Lower lobe of right lung (tissue), 2 donors: Measurements from ENCODE around the gene BLACAT1. TPM values are rescaled to one million over a fixed set of nuclear protein-coding genes. Genes with fewer than 3 reads are reported as not detected.
"Not testable (repeated sequence)": the region's sequence is repeated elsewhere in the genome, so short reads cannot be mapped to it uniquely, and the experiment has no call there.

Experiments used
- ATAC-seq, 2 donors: fragments of 200-7000 bp; cut with Tn5 transposase; one replicate each; pipeline ENCODE4 v1.9.1; 2020 to 2022; ENCODE audit warnings: mild to moderate bottlenecking in 2 of 2, moderate library complexity in 2 of 2
- DNase-seq: peaks from one replicate; pipeline ENCODE4 v3.0.0-alpha.2; 2020
- H3K27ac ChIP-seq: fragments of 200-600 bp; one replicate; pipeline ENCODE4 v1.8.0; 2022
- H3K27me3 ChIP-seq: fragments of 200-600 bp; one replicate; pipeline ENCODE4 v1.8.0; 2022; ENCODE audit warnings: low read depth
- H3K36me3 ChIP-seq: fragments of 200-600 bp; one replicate; pipeline ENCODE4 v1.8.0; 2022; ENCODE audit warnings: mild to moderate bottlenecking
- H3K4me1 ChIP-seq: fragments of 200-600 bp; one replicate; pipeline ENCODE4 v1.8.0; 2022
- H3K4me3 ChIP-seq: fragments of 200-600 bp; one replicate; pipeline ENCODE4 v1.8.0; 2022; ENCODE audit warnings: mild to moderate bottlenecking
- H3K9me3 ChIP-seq: fragments of 200-600 bp; one replicate; pipeline ENCODE4 v1.8.0; 2022
- intact Hi-C: fragments of 100-400 bp; cut with DNase I; formaldehyde crosslinking; loops from one replicate; pipeline ENCODE4 v1.11.0; 2022
- total RNA-seq: library from RNA; stranded (reverse); fragmentation: NEBNext Ultra II Directional; extraction: Animal tissue kit (Norgen Biotek cat#: 25700); gene quantifications from one replicate; pipeline ENCODE4 v1.2.1, GENCODE V29; 2021
- TF ChIP-seq, protein P1 (sequence below): fragments of 200-600 bp; IDR thresholded peaks from one replicate; pipeline ENCODE4 v1.8.0; 2022; ENCODE audit warnings: antibody characterized with exemption, mild to moderate bottlenecking
- donor health status: DM: no; HTN: yes; CAD: no; lungs with severe emphysema.

Gene BLACAT1
- total RNA-seq, 1 donor from 2014 or later = 1.0 TPM

DNA sequence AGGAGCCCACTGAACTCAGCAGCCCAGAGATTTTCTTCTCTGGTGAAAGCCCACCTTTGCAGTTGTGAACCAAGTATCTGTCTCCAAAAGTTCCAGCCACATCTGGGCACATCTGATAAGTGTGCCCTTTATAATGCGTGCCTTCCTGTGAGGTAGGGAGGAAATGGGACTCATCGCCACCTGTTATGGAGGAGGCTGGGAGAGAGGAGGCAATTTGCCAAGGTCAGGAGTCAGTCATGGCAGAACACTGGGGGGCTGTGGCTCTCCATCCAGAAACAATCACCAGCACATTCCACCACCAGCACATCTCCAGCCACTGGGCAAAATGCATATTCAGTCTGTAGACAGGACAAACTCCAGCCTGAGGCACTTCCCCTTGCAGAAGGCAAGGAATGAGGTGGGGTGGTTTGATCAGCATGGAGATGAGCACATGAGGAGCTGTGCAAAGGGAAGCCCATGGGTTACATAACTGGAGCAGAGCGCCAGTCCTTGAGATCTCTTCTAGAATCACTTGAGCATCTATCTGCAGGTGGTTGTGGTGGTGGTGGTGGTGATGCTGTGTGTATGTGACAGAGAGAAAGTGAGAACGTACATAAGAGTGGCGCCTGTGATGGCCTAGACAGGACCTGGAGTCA, 19.0 kb downstream of the BLACAT1 start:
- TF ChIP-seq, protein P1, sequence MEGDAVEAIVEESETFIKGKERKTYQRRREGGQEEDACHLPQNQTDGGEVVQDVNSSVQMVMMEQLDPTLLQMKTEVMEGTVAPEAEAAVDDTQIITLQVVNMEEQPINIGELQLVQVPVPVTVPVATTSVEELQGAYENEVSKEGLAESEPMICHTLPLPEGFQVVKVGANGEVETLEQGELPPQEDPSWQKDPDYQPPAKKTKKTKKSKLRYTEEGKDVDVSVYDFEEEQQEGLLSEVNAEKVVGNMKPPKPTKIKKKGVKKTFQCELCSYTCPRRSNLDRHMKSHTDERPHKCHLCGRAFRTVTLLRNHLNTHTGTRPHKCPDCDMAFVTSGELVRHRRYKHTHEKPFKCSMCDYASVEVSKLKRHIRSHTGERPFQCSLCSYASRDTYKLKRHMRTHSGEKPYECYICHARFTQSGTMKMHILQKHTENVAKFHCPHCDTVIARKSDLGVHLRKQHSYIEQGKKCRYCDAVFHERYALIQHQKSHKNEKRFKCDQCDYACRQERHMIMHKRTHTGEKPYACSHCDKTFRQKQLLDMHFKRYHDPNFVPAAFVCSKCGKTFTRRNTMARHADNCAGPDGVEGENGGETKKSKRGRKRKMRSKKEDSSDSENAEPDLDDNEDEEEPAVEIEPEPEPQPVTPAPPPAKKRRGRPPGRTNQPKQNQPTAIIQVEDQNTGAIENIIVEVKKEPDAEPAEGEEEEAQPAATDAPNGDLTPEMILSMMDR = no peak
- Histone ChIP-seq H3K27ac (no peak overlapping the region), H3K4me3 (no peak overlapping the region), H3K9me3 (no peaks in the 10 kb centered on the region), H3K36me3 (no peaks in the 10 kb centered on the region), H3K4me1 (peaks cover 40% of the 10 kb centered on the region), H3K27me3 (peaks cover 9% of the 10 kb centered on the region)
- ATAC-seq (no peak), DNase-seq (no peak)
- intact Hi-C loops = no loop called here

DNA sequence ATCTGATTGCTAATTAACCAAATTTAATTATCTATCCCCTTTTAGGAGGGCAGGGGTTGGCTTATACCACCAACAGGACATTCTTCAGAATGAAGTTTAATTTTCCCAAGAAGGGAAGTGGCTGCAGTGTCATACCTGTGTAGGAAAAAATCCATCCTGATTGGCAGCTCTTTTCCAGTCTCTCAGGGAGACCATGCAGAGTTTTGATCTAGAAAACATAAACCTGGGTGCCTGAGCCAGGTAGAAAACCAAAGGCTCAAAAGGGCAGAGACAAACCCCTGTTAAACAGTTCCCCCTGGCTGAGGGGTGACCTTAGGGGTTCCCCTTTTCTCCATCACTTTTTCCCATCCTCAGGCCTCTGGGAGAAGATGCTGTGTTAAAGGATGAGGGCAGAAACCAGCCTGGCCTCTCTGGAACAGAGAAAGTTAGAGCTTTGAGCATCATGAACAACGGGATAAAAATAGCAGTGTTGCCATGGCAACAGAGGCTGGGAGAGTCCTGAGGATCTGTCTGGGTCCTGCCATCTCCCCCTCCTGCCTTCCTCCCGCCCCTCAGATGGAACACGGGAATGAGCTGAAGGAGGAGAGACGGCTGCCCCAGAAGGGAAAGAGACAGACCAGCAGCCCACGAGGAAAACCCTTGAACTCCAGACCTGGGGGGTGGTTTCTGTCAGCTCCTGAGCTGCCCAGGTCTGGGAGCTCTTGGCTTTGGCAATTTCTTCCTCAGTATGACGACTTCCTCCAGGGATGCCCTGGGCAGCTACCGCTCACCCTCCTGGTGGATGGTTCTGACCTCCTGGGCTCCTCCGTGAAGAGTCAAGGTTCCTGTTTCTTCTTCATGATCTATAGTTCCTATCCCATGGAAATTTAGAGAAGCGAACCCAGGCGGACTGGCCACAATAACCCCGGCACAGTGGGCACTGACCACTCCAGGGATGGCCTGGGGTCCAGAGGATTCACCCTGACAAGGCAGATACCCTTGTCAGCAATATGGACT, 20.0 kb downstream of the BLACAT1 start:
- DNase-seq (no peak), ATAC-seq (no peak)
- Histone ChIP-seq H3K36me3 (no peaks in the 10 kb centered on the region), H3K27me3 (peaks cover 9% of the 10 kb centered on the region), H3K4me1 (peaks cover 33% of the 10 kb centered on the region), H3K9me3 (no peaks in the 10 kb centered on the region), H3K27ac (no peak overlapping the region), H3K4me3 (no peak overlapping the region)
- intact Hi-C loops = no loop called here
- TF ChIP-seq, protein P1 = no peak

DNA sequence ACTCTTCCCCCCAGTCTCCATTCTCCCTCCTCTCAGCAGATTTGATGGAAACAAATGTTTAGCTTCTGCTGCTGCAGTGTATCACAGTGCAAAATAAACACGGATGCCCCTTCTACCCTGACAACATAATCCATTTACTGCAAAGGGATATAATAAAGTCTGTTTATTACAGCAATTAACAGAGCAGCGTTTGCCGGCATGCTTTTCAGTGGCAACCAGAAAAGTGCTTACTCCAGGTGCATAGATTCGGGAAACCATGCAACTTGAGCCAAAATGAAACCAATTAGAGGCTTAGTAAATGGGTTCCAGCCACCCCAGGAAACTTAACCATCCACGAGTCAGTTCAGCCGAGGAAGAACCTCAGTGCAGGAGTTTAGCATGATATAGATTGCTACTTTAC, 21.1 kb downstream of the BLACAT1 start:
- ATAC-seq = no peak
- H3K27me3 ChIP-seq = peaks cover 9% of the 10 kb centered on the region
- TF ChIP-seq, protein P1 = no peak

DNA sequence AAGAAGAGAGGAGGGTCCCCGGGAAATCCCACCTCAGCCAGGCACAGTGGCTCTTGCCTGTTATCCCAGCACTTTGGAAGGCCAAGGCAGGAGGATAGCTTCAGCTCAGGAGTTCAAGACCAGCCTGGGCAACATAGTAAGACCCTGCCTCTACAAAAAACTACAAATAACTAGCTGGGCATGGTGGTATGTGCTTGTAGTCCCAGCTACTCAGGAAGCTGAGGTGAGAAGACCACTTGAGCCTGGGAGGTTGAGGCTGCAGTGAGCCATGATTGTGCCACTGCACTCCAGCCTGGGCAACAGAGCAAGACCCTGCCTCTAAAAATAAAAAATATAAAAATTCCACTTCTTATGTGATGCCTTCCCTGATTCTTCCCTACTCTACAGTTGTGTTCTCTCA, 23.2 kb downstream of the BLACAT1 start:
- H3K27me3 ChIP-seq, intact Hi-C loops, H3K4me3 ChIP-seq, H3K4me1 ChIP-seq, DNase-seq, H3K36me3 ChIP-seq, H3K27ac ChIP-seq, ATAC-seq, H3K9me3 ChIP-seq: not testable (repeated sequence)

More for the DNA sequence above, 21.1 kb downstream of the BLACAT1 start:
- Histone ChIP-seq H3K4me1 (peaks cover 29% of the 10 kb centered on the region), H3K9me3 (no peaks in the 10 kb centered on the region), H3K27ac (no peak overlapping the region), H3K36me3 (no peaks in the 10 kb centered on the region), H3K4me3 (no peak overlapping the region)
- intact Hi-C loops = no loop called here
- DNase-seq = no peak

DNA sequence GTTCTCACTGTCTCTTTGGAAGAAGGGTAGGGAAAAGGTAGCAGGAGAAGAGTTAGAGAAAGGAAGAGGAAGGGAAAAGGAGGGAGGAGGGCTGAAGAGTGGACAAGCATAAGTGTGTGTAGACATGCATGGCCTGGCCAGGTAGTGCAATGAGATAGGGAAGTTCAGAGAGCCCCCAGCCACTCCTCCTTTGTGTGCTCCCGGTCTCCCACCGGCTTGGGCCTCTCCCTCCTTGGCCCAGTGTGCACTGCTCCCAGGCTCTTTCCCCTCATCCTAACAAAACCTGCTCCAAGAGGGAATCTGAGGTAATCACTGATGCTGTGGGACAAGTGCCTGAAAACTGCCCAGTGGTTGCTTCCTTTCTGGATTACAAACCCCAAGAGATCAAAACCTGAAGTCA, 23.7 kb downstream of the BLACAT1 start:
- Histone ChIP-seq H3K4me3 (no peak overlapping the region), H3K4me1 (peaks cover 7% of the 10 kb centered on the region), H3K27ac (no peak overlapping the region), H3K36me3 (no peaks in the 10 kb centered on the region), H3K27me3 (peaks cover 9% of the 10 kb centered on the region), H3K9me3 (no peaks in the 10 kb centered on the region)
- ATAC-seq = no peak
- TF ChIP-seq, protein P1 = no peak
- intact Hi-C loops = no loop called here
- no peak for DNase-seq
